NOMO-1 treated with DMSO at 0.1 percent for 48 hours (cell line): ENCODE results near the gene KIF12.
A peak's percentile ranks its signal among the peaks of the same experiment; 100 is the strongest.
"Not testable (repeated sequence)": the region's sequence is repeated elsewhere in the genome, so short reads cannot be mapped to it uniquely, and the experiment has no call there.

Source experiments
- DNase-seq: peaks from one replicate; lab custom pipeline; 2025; ENCODE audit not compliant: unreplicated experiment; lab: John Stamatoyannopoulos, UW

The KIF12 gene

GRCh38 chr9:114098936-114099668 lies at the start of gene KIF12:
TSS of gene KIF12 (minus strand) at chr9:114099292. CDS start at chr9:114099276, 16 bp downstream.
- DNase-seq = no peak

DNA sequence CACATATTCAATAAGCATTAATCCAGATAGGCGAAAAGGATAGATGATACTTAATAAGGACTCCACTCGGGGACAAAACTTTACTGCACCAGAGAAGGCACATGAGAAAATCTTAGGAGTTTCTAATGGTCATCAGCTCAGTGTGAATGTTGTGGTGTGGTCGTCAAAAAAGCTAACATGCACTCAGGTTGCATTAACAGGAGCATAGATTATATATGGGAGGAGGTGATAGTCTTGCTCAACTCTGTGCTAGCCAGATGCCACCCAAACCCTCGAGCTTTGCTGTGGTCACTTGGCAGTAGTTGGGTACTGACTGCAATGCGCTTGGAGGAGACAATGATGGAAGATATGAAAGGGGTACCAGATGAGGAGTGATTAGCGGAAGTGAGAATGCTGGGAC lies 47.6 kb upstream of the KIF12 start:
- peak; percentile 11 for DNase-seq

- DNase-seq = no peak
Measured at GRCh38 chr9:114143234-114143633, 44.1 kb upstream of the KIF12 start.

GRCh38 chr9:114141553-114142402 lies 42.7 kb upstream of the KIF12 start:
- DNase-seq = no peak

- DNase-seq = no peak
Measured at GRCh38 chr9:114140850-114141249, 41.8 kb upstream of the KIF12 start.

DNA sequence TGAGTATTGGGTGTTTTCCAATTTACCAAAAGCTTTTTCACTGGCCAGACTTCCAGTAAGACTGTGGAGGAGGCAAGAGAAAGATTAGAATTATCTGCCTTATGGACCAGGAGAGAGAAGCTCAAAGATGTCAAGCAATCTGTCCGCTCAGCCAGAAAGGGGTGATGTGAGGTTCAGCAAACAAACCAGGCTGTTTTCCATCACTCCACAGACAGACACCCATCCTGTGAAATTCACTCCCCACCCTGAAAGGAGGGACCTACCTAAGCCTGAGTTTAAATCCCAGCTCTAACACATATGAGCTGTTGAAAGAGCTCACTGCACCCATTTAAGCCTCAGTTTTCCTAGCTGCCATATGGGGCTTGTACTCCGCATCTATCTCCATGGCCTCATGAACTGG lies 41.3 kb upstream of the KIF12 start:
- DNase-seq = no peak

GRCh38 chr9:114139071-114139470 lies 40.0 kb upstream of the KIF12 start:
- DNase-seq = no peak

GRCh38 chr9:114138552-114138971 lies 39.5 kb upstream of the KIF12 start:
- no peak for DNase-seq

GRCh38 chr9:114137831-114138230 lies 38.7 kb upstream of the KIF12 start:
- DNase-seq = no peak

- no peak for DNase-seq
Measured at GRCh38 chr9:114134827-114135396, 35.8 kb upstream of the KIF12 start.

DNA sequence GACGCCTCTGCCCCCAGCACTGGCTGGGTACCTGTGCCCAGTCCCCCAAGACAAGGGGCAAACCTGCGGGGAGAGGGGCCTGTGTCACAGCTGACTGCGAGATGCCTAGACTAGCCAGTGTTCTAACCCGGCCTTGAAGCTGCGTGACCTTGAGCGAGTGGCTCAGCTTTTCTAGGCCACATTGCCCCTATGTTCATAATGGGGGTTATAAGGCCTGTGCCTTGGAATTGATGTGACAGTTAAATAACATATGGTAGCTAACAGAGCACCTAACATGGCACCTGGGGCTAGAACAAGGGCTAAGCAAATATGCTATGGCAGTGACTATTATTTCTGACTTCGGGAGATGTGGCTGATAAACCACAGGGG lies 33.4 kb upstream of the KIF12 start:
- no peak for DNase-seq

DNA sequence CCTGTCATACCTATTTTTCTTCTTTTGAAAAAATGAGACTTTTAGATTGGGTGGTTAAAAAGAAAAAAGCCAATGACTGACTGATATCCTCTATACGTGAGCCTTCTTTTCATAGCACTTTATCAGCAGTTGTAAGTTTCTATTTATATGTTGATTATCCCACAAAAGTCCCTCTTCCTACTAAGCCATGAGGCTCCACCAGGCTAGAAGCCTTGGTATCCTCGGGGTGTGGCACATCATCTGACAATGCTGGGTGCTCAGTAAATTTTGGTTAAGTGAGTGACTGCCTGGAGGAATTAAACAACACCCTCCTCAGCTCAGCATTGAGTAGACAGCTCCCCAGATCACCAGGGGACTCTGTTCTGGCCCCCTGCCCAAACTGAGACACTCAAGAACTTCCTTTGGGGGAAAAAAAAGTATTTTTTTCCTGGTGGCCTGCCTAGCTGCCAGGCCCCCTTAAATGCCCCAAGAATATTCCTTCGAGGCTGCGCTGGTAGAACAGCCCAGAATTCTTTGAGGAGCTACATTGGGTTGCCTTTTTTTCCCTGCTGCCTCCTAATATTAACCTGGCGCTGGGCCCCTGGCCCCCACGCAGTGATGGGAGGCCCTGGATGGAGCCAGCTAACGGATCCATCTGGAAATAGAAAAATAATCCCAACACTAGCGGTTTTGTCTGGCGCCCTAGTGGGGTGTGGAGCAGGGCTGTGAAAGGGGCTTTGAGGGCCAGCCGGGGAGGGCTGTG lies 32.9 kb upstream of the KIF12 start:
- no peak for DNase-seq

DNA sequence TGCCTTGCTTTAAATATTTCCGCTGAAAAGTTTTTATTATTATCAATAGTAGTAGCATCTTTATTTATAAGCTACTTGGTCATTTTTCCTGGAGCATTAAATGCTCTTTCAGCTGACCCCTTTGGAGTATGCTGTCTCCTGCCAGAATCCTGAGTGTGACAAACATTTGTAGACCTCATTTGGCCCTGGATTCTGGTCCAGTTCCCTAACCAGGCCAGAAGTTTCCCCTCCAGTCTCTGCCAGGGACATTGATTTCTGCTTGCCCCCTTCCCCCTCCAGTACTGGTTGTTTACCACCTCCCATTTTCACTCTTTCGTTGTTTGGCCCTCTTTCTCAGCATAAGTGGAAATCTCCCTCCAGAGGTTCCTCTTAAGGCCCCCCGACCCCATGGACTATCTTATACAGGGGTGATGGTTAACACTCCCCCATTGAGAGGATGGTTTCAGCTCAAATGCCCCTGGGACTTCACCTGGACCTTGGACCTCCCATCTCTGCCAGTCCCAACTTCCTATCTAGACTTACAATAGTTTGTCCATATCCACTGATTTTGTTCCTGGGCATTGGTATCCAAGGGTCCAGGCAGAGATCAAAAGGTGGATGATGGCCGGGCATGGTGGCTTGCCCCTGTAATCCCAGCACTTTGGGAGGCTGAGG lies 31.7 kb upstream of the KIF12 start:
- DNase-seq = no peak

DNA sequence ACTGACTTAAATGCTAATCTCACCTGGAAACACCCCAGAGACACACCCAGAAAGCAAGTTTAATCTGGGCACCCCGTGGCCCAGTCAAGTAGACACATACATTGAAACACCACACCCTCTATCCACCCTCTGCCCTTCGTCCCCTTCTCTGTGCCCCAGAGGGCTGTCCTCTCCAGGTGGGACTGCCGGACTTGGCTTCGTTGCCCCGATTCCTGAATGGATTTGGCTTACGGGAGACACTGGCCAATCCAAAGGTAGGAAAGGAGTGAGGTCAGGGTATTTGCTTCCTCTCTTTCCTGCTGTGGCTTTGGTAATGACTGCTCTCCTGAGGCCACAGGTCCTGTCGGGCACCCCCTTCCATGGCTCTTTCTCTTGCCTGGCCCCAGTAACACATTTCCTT lies 31.0 kb upstream of the KIF12 start:
- DNase-seq = no peak

GRCh38 chr9:114128759-114129158 lies 29.7 kb upstream of the KIF12 start:
- DNase-seq = not testable (repeated sequence)

DNA sequence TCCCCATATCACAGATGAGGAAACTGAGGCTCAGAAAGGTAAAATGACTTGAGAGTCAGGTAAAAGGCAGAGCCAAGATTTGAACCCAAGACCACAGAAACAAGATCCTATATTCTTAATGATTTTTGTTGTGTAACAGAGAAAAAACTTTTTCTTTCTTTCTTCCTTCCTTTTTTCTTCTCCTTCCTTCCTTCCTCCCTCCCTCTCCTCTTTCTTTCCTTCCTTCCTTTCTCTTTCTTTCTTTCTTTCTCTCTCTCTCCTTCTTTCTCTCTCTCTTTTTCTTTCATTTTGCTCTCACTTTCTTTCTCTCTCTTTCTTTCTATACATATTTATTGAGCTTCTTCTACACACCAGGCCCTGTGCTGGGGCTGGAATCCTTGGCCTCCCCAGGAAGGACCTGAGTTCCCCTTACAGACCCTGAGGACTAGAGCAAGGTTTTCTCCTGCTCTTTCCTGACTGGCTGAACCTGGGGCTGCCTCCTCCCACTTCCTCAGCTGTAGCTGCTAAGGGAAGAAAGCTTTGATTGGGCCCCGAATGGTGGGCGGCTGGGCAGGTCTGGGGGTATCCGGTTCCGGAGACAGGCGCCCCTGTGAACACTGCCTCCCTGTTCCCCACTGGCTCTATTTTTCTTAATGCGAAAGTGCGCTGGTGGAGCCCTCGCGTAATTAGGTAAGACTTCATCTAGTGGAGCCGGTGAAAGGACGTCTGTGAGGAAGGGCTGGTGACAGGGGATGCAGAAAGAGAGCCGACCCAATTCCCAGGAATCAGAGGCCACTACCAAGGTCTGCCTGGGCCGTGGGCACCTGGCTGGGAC lies 27.4 kb upstream of the KIF12 start:
- DNase-seq = no peak

GRCh38 chr9:114125476-114126013 lies 26.5 kb upstream of the KIF12 start:
- no peak for DNase-seq

DNA sequence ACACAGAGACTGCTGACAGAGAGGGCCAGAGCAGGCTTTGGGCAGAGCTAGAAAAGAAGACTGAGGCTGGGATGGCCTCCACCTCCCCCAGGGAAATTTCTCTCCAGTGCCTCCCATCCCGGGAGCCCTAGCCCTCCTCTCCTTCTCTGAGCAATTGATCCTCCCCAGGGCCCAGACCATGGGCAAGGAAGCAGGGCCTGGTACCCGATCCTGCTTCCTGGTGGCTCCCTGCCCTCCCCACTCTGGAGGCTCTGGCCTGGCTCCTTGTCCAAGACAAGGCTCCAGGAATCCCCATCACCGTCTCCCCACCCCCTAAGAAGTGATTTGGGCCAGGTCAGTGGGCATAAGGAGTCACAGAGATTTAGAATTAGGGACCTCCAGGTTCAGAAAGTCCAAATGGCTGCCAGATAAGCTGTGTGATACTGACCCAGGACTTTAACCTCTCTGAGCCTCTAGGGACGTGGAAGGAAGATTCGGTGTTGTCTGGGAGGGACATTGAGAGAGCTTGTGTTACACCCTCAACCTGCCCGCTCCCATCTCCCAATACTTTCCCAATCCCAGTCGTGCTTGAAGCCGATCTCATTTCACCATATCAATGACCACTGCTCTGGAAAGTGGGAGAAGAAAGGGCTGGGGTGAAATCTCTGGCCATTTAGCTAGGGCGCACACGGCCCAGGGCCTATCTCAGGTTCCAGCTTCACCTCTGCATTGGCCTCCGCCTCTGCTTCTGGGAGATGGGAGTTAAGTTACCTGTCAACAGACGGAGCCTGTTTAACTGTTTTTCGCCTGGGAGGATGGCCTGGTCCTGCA lies 25.8 kb upstream of the KIF12 start:
- no peak for DNase-seq

- DNase-seq = no peak
Measured at GRCh38 chr9:114124138-114124537, 25.0 kb upstream of the KIF12 start.
